AG10803 (cell line): Measurements from ENCODE around the gene COL4A1.

ENCODE experiments used
- DNase-seq: peaks from one replicate; pipeline ENCODE4 v3.0.0; 2010; ENCODE audit warnings: low read depth
- H3K4me3 ChIP-seq: 2 replicates; pipeline ENCODE4 v1.5.1; 2011; ENCODE audit warnings: mild to moderate bottlenecking, low read length, control low read depth
- TF ChIP-seq, protein P1 (sequence below): conservative IDR thresholded peaks from 2 replicates; pipeline ENCODE4 v1.5.1; 2011; ENCODE audit warnings: mild to moderate bottlenecking, low read length, control low read depth, inconsistent platforms

COL4A1 gene

GRCh38 chr13:110206185-110206584, 100.8 kb downstream of the COL4A1 start:
- no peak overlapping the region for H3K4me3 ChIP-seq
- no peak for DNase-seq
- TF ChIP-seq, protein P1, sequence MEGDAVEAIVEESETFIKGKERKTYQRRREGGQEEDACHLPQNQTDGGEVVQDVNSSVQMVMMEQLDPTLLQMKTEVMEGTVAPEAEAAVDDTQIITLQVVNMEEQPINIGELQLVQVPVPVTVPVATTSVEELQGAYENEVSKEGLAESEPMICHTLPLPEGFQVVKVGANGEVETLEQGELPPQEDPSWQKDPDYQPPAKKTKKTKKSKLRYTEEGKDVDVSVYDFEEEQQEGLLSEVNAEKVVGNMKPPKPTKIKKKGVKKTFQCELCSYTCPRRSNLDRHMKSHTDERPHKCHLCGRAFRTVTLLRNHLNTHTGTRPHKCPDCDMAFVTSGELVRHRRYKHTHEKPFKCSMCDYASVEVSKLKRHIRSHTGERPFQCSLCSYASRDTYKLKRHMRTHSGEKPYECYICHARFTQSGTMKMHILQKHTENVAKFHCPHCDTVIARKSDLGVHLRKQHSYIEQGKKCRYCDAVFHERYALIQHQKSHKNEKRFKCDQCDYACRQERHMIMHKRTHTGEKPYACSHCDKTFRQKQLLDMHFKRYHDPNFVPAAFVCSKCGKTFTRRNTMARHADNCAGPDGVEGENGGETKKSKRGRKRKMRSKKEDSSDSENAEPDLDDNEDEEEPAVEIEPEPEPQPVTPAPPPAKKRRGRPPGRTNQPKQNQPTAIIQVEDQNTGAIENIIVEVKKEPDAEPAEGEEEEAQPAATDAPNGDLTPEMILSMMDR = no peak

DNA sequence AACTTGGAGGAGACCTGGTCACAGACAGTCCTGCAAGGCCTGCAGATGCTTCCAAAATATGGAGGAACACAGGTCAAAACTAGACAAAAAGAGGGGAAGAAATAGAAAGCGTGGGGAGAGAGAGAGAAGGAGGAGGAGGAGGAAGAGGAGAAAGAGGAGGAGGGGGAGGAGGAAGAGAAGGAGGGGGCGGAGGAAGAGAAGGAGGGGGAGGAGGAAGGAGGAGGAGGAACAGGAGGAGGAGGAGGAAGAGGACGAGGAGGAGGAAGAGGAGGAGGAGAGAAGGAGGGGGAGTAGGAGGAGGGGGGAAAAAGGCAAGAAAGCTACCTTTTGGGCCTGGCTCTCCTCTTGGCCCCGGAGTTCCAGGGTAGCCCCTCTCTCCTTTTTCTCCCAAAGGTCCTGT, 105.8 kb downstream of the COL4A1 start:
- TF ChIP-seq, protein P1 = no peak
- no peak for DNase-seq
- H3K4me3 ChIP-seq = no peak overlapping the region

GRCh38 chr13:110200276-110200870, 106.6 kb downstream of the COL4A1 start:
- H3K4me3 ChIP-seq = no peak overlapping the region
- TF ChIP-seq, protein P1 = no peak
- no peak for DNase-seq

DNA sequence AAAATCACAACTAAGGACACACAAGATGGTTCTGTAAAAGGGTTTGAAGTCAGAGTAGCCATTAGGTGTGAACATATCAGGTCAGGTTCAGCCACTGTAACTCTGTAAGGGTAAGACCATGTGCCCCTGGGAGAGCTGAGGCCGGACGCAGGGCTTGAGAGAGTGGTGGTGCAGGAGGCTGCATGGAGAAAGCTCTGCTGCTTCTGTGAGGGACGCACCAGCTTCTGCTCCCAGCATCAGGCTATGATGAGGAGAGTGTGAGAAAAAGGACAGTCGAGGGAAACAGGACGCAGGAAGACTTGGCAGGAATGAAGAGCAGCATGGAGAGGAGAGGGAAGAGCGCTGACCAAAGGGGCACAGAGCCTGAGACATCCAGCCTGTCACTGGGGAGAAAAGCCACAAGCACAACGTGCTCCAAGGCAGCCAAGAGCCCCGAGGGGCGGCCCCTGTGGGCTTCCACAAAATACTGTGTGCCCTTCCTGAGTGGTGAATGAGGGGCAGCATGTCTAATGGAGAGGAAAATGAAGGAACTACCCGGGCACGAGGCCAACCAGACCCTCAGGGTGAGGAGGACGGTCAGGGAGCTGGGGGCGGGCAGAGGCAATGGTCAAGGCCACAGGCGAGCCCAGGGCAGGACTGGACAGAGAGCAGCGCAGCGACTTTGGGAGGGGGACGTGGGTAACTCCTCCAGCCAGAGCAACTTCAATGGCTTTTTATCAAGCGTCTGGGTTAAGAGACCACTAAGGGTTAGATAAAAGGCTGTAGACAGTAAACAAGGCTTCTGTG, 107.7 kb downstream of the COL4A1 start:
- no peak overlapping the region for H3K4me3 ChIP-seq
- no peak for DNase-seq
- TF ChIP-seq, protein P1 = no peak

GRCh38 chr13:110197471-110197870, 109.5 kb downstream of the COL4A1 start:
- TF ChIP-seq, protein P1 = no peak
- no peak overlapping the region for H3K4me3 ChIP-seq
- DNase-seq = no peak

DNA sequence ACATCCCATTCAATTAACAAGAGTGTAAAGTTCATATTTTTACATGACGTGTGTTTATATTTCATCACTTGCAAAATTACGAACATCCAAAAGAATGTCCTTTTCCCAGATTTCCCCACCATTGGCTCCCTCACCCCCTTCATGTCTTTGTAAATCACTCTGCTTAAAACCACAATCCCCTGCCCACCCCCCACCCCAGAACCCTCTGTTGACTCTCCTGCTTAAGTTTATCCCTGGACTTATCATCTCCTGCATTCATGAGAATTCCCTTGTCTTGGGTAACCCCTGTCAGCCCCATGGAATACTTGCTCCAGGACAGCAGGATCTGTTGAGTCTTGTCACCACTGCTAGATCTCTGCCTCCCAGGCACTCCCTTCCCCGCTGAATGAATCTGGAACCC, 109.9 kb downstream of the COL4A1 start:
- no peak overlapping the region for H3K4me3 ChIP-seq
- TF ChIP-seq, protein P1 = no peak

More for the DNA sequence above, 109.9 kb downstream of the COL4A1 start:
- peak; percentile 34 for DNase-seq
